ENCODE data around the gene CCNYL1.
"Not testable (repeated sequence)": the region's sequence is repeated elsewhere in the genome, so short reads cannot be mapped to it uniquely, and the experiment has no call there.

- TF ChIP-seq CTCF, POLR2A (IDR thresholded peaks at IDR 0.05): not testable (repeated sequence)
Measured at GRCh38 chr2:207753688-207754087, 42.2 kb downstream of the CCNYL1 start.

Data from prostate gland (tissue), 2 donors.